ENCODE results near the gene ZFAND3.

ZFAND3 gene

GRCh38 chr6:37798436-37799262 is 20.9 kb upstream of the ZFAND3 start:
- no peak for TF ChIP-seq CTCF (conservative IDR thresholded peaks at IDR 0.05; ENCODE audit: low read length)
- no peak for DNase-seq (ENCODE audit: low read depth)
- no peak overlapping the region for H3K4me3 ChIP-seq (ENCODE audit: low read length)

- no peak for TF ChIP-seq CTCF (conservative IDR thresholded peaks at IDR 0.05; ENCODE audit: low read length)
- DNase-seq (ENCODE audit: low read depth): no peak
- H3K4me3 ChIP-seq (ENCODE audit: low read length): no peak overlapping the region
These were observed 20.3 kb upstream of the ZFAND3 start for GRCh38 chr6:37799263-37799644.

- no peak for TF ChIP-seq CTCF (conservative IDR thresholded peaks at IDR 0.05; ENCODE audit: low read length)
- no peak for DNase-seq (ENCODE audit: low read depth)
- no peak overlapping the region for H3K4me3 ChIP-seq (ENCODE audit: low read length)
These were observed 18.6 kb upstream of the ZFAND3 start for GRCh38 chr6:37800703-37801604.

GRCh38 chr6:37801605-37801940 is 18.0 kb upstream of the ZFAND3 start:
- no peak for DNase-seq (ENCODE audit: low read depth)
- TF ChIP-seq CTCF (conservative IDR thresholded peaks at IDR 0.05; ENCODE audit: low read length): no peak
- no peak overlapping the region for H3K4me3 ChIP-seq (ENCODE audit: low read length)

- TF ChIP-seq CTCF (conservative IDR thresholded peaks at IDR 0.05; ENCODE audit: low read length): no peak
These were observed 16.7 kb upstream of the ZFAND3 start for GRCh38 chr6:37802810-37803209.

GRCh38 chr6:37804586-37804985 is 14.9 kb upstream of the ZFAND3 start:
- no peak overlapping the region for H3K4me3 ChIP-seq (ENCODE audit: low read length)
- peak; percentile 52 for DNase-seq (ENCODE audit: low read depth)
- no peak for TF ChIP-seq CTCF (conservative IDR thresholded peaks at IDR 0.05; ENCODE audit: low read length)

More at GRCh38 chr6:37802810-37803209, 16.7 kb upstream of the ZFAND3 start:
- no peak overlapping the region for H3K4me3 ChIP-seq (ENCODE audit: low read length)
- no peak for DNase-seq (ENCODE audit: low read depth)
